Rectal smooth muscle tissue (tissue), 1 donor: ENCODE measurements around the gene NCS1.

Experiments used
- H3K27ac ChIP-seq: one replicate; pipeline ENCODE4 v1.7.0; 2013; ENCODE audit warnings: low read depth, low read length, inconsistent platforms
- H3K27me3 ChIP-seq: one replicate; pipeline ENCODE4 v1.7.0; 2013; ENCODE audit warnings: low read length; ENCODE audit not compliant: control insufficient read depth, insufficient read depth
- H3K36me3 ChIP-seq: one replicate; pipeline ENCODE4 v1.7.0; 2013; ENCODE audit warnings: low read length; ENCODE audit not compliant: control insufficient read depth, insufficient read depth
- H3K4me1 ChIP-seq: one replicate; pipeline ENCODE4 v1.7.0; 2013; ENCODE audit warnings: low read length; ENCODE audit not compliant: control insufficient read depth, insufficient read depth
- H3K4me3 ChIP-seq: one replicate; pipeline ENCODE4 v1.7.0; 2013; ENCODE audit warnings: low read length
- H3K9ac ChIP-seq: one replicate; pipeline ENCODE4 v1.7.0; 2013; ENCODE audit warnings: low read length

NCS1 gene

GRCh38 chr9:130215341-130216119, 43.3 kb downstream of the NCS1 start:
- Histone ChIP-seq H3K9ac (no peak overlapping the region), H3K4me1 (peaks cover 30% of the 10 kb centered on the region), H3K36me3 (peaks cover 6% of the 10 kb centered on the region), H3K4me3 (no peak overlapping the region), H3K27me3 (no peaks in the 10 kb centered on the region), H3K27ac (peak overlapping the region; percentile 55)

- Histone ChIP-seq H3K4me1 (peaks cover 24% of the 10 kb centered on the region), H3K27me3 (no peaks in the 10 kb centered on the region), H3K4me3 (no peak overlapping the region), H3K27ac (no peak overlapping the region), H3K36me3 (peaks cover 6% of the 10 kb centered on the region), H3K9ac (no peak overlapping the region)
These were observed 45.6 kb downstream of the NCS1 start for GRCh38 chr9:130217838-130218237.

GRCh38 chr9:130219661-130220096, 47.5 kb downstream of the NCS1 start:
- Histone ChIP-seq H3K36me3 (peaks cover 7% of the 10 kb centered on the region), H3K9ac (no peak overlapping the region), H3K27ac (peak overlapping the region; percentile 79), H3K27me3 (no peaks in the 10 kb centered on the region), H3K4me3 (no peak overlapping the region), H3K4me1 (peaks cover 19% of the 10 kb centered on the region)

- Histone ChIP-seq H3K4me1 (peaks cover 14% of the 10 kb centered on the region), H3K27me3 (no peaks in the 10 kb centered on the region), H3K4me3 (no peak overlapping the region), H3K9ac (no peak overlapping the region), H3K36me3 (peaks cover 7% of the 10 kb centered on the region), H3K27ac (peak overlapping the region; percentile 79)
These were observed 48.1 kb downstream of the NCS1 start for GRCh38 chr9:130220352-130220751.

DNA sequence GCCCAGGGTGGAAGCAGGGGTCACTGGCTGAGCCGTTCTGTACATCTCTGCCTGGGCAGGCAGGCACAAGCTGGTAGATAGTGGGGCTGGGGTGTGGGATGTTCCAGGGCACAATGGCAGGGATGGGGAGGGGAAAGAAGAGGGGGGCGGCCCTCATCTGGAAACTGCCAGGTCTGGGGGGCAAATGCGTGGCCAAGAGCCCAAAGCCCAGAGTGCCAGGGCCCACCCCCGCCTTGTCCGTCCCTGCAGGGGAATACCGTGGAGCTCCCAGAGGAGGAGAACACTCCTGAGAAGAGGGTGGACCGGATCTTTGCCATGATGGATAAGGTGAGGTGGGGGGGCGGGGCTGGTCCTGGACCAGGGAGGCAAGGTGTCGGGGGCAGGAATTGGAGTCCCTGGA, 50.6 kb downstream of the NCS1 start:
- no peak overlapping the region for H3K9ac ChIP-seq
- no peak overlapping the region for H3K27ac ChIP-seq
- peaks cover 11% of the 10 kb centered on the region for H3K4me1 ChIP-seq
- no peaks in the 10 kb centered on the region for H3K27me3 ChIP-seq
- peaks cover 8% of the 10 kb centered on the region for H3K36me3 ChIP-seq
- H3K4me3 ChIP-seq = no peak overlapping the region

- Histone ChIP-seq H3K27ac (no peak overlapping the region), H3K36me3 (peaks cover 4% of the 10 kb centered on the region), H3K27me3 (no peaks in the 10 kb centered on the region), H3K9ac (no peak overlapping the region), H3K4me1 (peaks cover 4% of the 10 kb centered on the region), H3K4me3 (no peak overlapping the region)
These were observed 52.9 kb downstream of the NCS1 start for GRCh38 chr9:130225071-130225470.

- no peak overlapping the region for H3K27ac ChIP-seq
- no peaks in the 10 kb centered on the region for H3K27me3 ChIP-seq
- no peak overlapping the region for H3K4me3 ChIP-seq
- no peaks in the 10 kb centered on the region for H3K4me1 ChIP-seq
- no peak overlapping the region for H3K9ac ChIP-seq
- H3K36me3 ChIP-seq = peaks cover 4% of the 10 kb centered on the region
These were observed 53.4 kb downstream of the NCS1 start for GRCh38 chr9:130225586-130225985.

- Histone ChIP-seq H3K4me3 (no peak overlapping the region), H3K4me1 (no peaks in the 10 kb centered on the region), H3K36me3 (peaks cover 4% of the 10 kb centered on the region), H3K27ac (no peak overlapping the region), H3K27me3 (no peaks in the 10 kb centered on the region), H3K9ac (no peak overlapping the region)
These were observed 53.9 kb downstream of the NCS1 start for GRCh38 chr9:130226112-130226511.

DNA sequence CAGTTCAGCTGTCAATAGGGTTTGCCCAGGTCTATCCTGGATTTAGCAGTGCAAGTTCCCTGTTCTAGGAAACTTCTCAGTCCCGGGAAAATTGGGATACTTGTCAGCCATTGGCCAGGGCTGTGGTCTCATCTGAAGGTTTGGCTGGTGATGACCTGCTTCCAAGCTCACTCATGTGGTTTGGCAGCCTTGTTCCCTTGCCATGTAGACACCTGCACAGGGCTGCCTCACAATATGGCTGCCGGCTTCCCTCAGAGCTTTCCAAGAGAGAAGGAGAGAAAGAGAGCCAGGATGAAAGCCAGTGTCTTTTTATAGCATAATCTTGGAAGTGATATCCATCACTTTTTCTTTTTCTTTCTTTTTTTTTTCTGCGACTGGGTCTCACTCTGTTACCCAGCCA, 55.6 kb downstream of the NCS1 start:
- H3K9ac ChIP-seq = no peak overlapping the region
- peaks cover 4% of the 10 kb centered on the region for H3K36me3 ChIP-seq

DNA sequence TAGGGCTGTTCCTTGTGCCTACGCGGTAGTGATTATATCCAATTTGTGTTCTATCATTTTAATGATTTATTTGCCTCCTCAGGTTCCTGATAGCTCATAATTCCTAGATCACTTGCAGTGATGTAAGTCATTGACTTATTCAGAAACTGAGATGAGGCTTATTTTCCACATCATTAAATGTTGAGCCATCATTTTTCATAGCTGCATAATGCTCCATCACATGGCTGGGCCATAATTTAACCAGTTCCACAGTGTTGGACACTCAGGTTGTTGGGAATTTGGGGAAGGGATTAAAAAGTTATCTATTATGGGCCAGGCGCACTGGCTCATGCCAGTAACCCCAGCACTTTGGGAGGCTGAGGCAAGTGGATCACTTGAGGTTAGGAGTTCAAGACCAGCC, 57.6 kb downstream of the NCS1 start:
- Histone ChIP-seq H3K27ac (no peak overlapping the region), H3K4me1 (no peaks in the 10 kb centered on the region), H3K9ac (no peak overlapping the region), H3K4me3 (no peak overlapping the region), H3K36me3 (peaks cover 3% of the 10 kb centered on the region), H3K27me3 (no peaks in the 10 kb centered on the region)

More for the DNA sequence above, 55.6 kb downstream of the NCS1 start:
- H3K4me1 ChIP-seq = no peaks in the 10 kb centered on the region
- H3K4me3 ChIP-seq = no peak overlapping the region
- no peaks in the 10 kb centered on the region for H3K27me3 ChIP-seq
- H3K27ac ChIP-seq = no peak overlapping the region

- H3K27ac ChIP-seq = no peak overlapping the region
- H3K27me3 ChIP-seq = no peaks in the 10 kb centered on the region
- H3K9ac ChIP-seq = no peak overlapping the region
- peaks cover 2% of the 10 kb centered on the region for H3K36me3 ChIP-seq
- H3K4me3 ChIP-seq = no peak overlapping the region
- peaks cover 6% of the 10 kb centered on the region for H3K4me1 ChIP-seq
These were observed 58.4 kb downstream of the NCS1 start for GRCh38 chr9:130230631-130231030.

GRCh38 chr9:130232899-130233586, 60.8 kb downstream of the NCS1 start:
- no peaks in the 10 kb centered on the region for H3K36me3 ChIP-seq
- H3K9ac ChIP-seq = no peak overlapping the region
- peak overlapping the region; percentile 22 for H3K27ac ChIP-seq
- H3K4me1 ChIP-seq = peaks cover 24% of the 10 kb centered on the region
- no peak overlapping the region for H3K4me3 ChIP-seq
- no peaks in the 10 kb centered on the region for H3K27me3 ChIP-seq

DNA sequence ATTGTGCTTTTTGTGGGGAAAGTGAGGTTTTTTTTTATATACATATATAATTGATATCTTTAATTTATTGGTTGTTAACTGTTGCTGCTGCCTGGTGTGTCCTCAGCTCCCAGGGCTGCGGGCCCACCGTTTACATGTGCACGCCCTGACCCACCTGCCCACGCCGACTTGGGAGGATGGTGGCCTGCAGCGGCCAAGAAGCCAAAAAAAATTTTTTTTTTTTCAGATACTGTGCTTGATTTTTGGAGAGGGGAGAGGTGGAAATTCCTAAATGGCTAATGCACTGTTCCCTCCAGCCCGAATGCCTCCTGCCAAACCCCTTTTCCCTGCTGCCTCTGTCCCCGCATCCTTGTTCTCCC, 61.4 kb downstream of the NCS1 start:
- no peak overlapping the region for H3K9ac ChIP-seq
- no peaks in the 10 kb centered on the region for H3K36me3 ChIP-seq
- peaks cover 25% of the 10 kb centered on the region for H3K4me1 ChIP-seq
- H3K4me3 ChIP-seq = no peak overlapping the region
- no peaks in the 10 kb centered on the region for H3K27me3 ChIP-seq
- no peak overlapping the region for H3K27ac ChIP-seq
